ENCODE data around the gene PRSS36.
"Not testable (repeated sequence)": the region's sequence is repeated elsewhere in the genome, so short reads cannot be mapped to it uniquely, and the experiment has no call there.

PRSS36 gene

DNA sequence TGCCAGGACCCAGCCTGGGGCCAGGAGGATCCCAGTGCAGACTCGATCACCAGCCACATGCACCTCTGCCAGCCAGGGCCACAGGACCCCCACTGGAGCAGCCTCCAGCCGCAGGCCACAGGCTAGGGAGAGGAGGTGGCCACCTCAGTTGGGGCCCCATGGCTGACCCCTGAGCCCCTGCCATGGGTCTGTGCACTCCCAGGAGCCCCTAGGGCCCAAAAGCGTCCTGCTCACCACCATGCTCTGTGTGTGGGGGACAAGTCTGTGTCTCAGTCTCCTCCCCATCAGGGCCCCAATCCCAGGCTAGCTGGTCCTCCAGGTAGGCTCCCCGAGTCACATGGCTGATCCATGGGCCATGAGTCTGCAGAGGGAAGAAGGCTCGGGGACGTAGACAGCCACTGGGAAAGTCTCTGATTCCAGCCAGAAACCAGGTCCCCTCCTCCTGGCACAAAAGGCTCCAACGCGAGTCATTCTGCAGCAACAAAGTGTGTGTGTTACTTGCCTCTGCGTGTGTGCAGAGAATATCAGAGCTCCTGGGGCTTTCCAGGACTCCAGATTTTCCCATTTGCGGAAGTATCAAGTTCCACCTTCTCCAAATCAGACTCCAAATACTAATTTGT is 8.3 kb downstream of the PRSS36 start:
- no peak for DNase-seq (ENCODE audit: low read depth)

DNA sequence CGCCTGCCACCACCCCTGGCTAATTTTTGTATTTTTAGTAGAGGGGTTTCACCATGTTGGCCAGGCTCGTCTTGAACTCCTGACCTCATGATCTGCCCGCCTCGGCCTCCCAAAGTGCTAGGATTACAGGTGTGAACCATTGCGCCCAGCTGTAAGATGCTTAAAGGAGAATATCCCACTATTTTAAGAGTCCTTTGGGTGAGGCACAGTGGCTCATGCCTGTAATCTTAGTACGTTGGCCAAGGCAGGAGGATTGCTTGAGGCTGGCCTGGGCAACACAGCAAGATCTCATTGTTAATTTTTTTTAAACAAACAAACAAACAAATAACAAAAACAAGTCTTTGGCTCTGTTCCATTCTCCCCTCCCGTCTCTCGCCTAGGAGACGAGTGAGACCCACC is 8.8 kb downstream of the PRSS36 start:
- DNase-seq (ENCODE audit: low read depth), result not testable (repeated sequence)

DNA sequence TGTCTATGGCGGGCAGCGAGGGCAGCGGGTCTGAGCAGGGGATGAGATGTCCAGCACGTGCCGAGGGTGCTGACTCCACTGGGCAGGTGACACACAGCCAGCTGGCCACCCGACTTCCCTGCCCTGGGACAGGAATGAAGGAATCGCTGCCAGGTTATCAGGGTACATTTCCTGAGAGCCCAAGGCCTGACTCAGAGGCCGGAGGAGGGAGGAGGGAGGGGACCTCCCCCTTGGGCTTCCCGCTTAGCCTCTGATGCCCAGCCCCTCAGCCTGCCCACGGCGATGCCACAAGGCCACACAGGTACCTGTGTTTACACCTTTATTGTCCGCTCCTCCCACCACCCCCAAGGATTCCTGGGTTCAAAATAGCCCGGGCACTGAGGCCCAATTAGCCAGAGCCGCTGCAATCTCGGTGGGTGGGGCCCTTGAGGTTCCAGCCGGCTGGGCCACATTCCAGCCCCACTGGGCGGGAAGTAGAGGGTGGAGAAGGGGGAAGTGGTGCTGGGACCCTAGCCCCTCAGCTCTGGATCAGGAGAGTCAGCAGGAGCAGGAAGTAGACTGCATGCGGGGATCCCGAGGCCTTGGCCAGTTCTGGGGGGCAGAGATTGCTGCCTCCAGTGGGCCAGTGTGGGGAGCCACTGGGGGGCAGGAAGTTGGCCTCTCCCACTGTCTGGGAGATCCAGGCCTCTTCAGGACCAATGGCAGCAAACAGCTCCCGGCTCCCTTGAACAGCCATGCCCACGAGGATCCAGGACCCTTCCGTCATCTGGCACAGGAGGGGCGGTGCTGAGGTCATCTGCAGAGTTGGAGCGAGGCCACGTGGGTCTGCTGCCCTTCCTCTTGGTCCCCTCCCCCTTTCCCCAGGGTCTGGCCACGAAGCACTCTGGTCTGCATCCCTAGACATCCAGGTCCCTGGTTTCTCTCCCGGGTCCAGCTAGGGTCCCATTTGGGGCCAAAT is 11.0 kb downstream of the PRSS36 start:
- DNase-seq (ENCODE audit: low read depth), result no peak

DNA sequence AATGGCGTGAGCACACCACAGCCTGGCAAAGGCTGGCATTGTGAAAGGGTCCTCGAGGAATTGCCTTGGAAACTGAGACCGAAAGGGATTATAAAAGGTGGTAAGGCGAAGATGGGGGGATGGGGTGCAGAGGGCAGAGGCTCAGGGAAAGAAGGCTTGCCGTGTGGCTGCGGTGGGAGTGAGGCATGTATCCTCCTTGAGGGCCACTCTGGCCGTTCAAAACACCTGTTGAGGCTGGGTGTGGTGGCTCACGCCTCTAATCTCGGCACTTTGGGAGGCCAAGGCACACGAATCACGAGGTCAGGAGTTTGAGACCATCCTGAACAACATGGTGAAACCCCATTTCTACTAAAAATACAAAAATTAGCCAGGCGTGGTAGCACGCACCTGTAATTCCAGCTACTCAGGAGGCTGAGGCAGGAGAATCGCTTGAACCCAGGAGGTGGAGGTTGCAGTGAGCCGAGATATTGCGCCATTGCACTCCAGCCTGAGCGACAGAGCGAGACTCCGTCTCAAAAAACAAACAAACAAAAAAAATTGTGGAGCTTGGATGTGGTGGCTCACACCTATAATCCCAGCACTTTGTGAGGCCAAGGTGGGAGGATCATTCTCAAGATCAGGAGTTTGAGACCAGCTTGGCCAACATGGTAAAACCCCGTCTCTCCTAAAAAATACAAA is 12.9 kb downstream of the PRSS36 start:
- DNase-seq (ENCODE audit: low read depth), result not testable (repeated sequence)

DNA sequence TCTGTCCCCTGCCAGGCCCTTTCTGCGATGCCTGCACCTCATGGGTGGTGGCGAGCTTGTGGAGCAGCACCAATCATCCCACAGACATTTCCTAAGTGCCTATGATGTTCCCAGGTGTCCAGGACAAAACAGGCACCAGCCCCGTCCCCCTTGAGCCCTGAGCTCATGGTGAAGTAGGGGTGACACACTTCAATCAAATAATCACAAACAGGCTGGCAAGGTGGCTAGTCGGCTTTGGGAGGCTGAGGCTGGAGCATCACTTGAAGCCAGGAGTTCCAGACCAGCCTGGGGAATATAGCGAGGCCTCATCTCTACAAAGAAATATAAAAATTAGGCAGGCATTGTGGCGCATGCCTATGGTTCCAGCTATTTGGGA is 13.6 kb downstream of the PRSS36 start:
- no peak for DNase-seq (ENCODE audit: low read depth)

DNA sequence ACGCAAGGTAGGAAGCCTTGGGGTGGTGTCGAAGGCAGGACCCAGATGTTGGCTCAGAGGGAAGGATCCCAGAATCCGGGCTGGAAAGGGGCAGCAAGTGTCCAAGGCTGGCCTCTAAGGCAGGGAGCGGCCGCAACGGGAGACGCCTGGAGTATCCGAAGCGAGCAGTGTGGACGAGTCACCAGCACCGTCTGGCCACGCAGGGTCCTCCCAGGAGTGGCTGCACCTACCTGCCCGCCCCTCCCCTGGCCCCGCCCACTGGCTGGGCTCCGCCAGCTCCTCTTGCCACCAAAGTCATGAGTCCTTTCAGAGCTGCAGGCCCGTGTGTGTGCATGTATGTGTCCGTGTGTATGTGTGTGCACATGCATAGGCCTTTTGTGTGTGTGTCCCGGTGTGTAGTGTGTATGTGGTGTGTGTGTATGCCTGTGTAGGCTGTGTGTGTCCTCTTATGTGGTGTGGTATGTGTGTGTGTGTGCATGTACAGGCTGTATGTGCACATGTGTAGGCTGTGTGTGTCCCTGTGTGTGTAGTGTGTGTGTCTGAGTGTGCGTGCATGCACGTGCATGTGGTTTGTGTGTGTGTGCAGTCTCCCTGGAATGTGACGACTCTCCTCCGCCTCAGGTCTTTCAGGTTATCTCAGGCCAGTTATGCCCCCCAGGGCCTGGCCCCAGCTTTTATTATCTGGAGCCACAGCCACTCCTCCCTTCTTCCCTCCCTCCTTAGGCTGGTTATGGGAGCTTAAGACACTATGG is 14.2 kb downstream of the PRSS36 start, which contains the start of gene PRSS8:
PRSS8 (minus strand) TSS at position 193 of the 752 bp plus-strand sequence. CDS start 229 bp downstream, outside the sequence.
- DNase-seq (ENCODE audit: low read depth), result no peak

DNA sequence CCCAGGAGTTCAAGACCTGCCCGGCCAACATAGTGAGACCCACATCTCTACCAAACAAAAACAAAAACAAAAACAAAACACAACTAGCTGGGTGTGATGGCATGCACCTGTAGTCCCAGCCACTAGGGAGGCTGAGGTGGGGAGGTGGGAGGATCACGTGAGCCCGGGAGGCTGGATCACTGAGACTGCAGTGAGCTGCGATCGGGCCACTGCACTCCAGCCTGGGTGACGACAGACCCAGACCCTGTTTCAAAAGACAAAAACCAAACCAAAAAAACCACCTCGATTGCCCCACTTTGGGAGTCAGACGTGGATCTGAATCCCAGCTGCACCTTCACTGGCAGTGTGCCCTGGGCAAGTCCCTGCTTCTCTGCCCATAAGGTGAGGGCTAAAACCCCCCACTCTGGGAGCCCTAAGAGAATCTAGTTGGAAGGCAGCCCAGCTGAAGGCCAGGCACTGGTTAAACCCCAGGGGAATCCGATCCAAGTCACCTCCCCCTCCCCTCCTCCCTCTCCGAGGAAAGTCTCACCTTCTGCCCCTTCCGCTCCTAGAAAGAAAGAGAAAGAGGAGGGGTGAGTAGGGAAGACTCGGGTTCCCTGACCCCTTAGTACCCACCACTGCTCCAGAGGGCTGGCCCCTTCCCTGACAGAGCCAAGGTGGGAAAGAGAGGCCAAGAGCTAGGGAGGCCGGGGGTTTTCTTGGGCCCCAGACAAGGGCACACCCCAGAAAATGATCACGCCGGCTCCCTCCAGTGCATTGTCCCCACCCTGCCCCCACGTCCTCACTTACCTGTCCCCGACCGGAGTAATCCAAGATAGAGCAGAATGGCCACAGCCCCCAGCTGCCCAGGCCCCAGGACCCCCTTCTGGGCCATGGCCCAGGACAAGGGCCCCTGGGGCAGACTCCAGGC is 15.0 kb downstream of the PRSS36 start:
- no peak for DNase-seq (ENCODE audit: low read depth)

DNA sequence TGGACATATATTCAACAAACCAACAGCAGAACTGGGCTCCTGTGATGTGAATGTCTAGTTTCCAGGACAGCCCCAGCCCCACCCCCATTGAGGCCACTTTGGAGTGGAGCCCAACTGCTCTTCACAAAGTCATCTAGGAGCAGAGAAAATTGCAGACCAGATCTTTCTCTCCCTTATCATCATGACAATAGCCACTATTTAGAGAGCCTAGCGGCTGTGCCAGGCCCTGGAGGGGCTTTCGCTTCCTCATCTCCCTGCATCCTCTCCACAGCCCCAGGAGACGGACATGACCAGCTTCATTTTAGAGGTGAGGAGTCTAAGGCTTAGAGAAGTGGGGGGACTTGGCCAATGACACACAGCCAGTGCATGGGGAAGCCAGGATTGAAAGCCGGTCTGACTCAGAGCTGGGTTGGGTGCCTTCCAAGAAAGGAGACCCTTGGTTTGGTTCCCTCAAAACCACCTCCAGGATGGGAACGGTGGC is 15.7 kb downstream of the PRSS36 start:
- DNase-seq (ENCODE audit: low read depth), result no peak

DNA sequence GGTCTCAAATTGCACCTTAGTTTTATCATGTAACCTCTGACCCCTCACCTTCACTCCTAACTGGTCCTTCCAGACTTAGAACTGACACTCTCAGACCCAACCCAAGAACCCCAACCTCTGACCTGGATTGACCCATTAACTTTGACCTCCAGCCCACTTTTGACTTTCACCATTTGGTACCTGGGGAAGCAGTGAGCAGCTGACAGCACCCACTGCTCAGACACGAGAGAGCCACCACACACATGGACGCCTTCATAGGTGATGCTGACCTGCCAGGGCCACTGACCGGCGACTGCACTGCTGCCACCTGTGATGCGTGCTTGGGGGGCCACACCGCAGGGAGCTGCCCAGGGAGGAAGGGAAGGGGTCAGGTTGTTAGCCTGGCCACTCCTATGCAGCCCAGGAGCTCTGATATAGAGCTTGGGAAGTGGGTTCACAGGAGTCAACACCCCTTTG is 16.8 kb downstream of the PRSS36 start:
- no peak for DNase-seq (ENCODE audit: low read depth)

DNA sequence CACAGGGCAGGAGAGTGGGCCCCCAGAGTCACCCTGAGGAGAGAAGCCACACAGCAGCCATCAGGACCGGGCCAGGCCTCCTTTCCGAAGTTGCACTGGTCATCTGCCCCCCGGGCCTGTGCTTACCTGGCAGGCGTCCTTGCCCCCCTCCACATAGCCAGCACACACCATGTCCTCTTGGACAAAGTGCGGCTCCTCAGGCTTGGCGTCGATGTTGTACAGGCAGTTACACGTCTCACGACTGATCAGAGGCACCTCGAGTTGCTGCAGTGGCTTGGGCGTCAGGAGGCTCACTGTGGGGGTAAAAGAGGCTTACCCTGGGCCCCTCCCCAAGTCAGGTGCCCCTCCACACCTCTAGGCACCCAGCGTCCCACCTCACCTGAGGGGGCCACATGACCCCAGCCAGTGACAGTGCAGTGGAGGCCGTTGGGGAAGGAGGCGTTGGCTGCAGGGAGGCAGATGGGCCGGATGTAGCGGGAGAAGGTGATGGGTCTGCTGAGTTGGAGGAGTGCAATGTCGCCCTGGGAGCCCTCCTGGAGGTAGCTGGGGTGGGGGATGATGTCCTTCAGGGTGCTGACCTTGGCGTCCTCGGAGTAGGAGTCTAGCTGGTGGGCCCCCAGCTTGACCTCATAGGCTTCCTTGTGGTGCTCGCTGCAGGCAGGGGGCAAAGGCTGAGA is 17.4 kb downstream of the PRSS36 start:
- no peak for DNase-seq (ENCODE audit: low read depth)

DNA sequence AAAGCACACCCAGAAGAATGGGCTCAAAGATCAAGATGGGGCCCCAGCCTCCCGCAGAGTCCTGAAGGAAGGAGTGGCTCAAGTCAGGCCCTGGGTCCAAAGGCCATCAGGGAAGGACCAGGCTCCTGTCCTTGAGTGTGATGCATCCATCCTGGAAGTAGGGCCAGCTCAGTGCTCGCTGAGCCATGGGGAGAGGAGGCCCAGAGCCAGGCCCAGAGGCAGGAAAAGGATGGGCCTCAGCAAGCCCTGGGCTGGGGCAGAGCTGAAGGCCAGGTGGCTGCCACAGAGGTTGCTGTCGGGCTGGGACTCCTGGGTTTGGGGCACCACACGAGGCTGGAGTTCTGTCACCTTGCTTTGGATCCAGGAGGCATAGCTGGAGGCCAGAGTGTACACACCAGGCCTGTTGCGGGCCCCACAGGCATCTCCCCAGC is 18.0 kb downstream of the PRSS36 start:
- no peak for DNase-seq (ENCODE audit: low read depth)

DNA sequence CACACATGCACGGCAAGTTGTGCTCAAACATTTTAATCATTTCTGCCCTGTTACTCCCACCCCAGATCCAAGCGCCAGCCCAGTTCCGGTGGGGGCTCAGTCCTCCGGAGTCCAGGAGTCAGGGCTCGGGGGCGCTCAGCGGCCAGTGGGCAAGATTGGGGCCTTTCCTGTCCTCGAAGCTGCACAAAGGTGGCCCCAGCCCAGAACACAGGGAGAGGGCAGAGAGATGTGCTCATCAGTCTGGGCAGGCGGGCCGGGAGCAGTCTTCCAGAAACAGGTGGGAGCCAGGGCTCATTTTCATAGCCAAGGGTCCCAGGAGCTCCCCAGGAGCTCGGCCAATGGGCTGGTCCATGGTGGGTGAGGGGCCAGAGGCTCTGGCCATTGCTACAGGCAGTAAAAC is 18.4 kb downstream of the PRSS36 start:
- no peak for DNase-seq (ENCODE audit: low read depth)

DNA sequence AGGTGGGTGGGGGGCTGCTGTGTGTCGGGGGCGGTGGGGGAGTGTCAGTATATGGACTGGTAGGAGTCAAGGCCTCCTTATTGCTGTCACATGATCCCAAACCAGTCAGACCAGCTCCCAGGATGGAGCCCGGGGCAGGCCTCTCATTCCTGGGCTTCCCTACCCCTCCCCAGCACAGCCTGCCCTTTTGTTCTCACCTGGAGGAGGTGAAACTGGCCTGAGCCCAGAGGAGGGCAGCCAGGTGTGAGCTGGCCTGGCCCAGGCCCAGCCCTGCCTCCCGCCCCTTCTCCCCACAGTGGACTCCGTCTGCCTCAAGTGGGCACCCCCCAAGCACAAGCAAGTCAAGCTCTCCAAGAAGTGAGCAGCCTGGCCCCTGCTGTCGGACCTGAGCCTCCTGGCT is 19.0 kb downstream of the PRSS36 start:
- no peak for DNase-seq (ENCODE audit: low read depth)

DNA sequence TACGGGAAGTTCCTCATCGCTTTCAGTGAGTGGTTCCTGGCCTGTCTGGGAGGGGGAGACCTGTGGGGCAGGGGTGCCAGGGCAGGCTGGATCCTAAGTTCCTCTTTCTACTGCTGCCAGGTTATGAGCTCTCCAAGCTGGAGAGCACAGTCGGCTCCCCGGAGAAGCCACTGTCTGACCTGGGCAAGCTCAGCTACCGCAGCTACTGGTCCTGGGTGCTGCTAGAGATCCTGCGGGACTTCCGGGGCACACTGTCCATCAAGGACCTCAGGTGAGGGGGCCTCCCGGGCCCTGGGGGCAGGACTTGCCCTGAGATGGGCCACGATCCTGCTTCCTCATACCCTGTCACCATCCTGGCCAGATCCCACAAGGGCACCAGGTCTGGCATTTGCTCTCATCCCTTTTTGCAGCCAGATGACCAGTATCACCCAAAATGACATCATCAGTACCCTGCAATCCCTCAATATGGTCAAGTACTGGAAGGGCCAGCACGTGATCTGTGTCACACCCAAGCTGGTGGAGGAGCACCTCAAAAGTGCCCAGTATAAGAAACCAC is 19.5 kb downstream of the PRSS36 start:
- DNase-seq (ENCODE audit: low read depth), result no peak

DNA sequence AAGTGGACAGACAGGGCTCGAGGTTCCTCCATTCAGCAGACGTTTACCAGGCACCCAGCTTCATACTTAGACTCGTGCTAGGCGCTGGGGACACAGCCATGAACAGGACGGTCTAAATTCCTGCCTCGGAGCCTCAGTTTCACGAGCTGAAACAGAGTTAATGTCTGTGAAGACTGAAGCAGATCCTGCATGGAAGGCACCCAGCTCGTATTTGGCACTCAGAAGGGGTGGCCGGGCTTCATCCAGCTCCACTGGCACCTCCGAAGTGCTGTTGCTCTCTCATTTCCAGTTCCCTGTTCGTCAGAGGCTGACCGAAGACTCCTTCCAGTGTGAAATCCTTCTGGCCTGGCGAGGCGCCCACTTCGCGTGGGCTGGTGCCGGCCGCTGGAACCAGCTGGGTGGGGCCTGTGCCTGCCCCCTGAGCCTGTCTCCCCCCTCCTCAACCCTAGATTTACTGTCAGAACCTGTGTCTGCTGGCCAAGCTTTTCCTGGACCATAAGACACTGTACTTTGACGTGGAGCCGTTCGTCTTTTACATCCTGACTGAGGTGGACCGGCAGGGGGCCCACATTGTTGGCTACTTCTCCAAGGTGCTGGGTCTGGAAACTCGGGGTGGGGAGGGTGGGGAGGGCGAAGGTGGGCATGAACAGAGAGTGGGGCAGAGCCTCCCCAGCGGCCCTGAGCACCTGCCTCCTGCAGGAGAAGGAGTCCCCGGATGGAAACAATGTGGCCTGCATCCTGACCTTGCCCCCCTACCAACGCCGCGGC is 20.1 kb downstream of the PRSS36 start:
- DNase-seq (ENCODE audit: low read depth), result no peak

DNA sequence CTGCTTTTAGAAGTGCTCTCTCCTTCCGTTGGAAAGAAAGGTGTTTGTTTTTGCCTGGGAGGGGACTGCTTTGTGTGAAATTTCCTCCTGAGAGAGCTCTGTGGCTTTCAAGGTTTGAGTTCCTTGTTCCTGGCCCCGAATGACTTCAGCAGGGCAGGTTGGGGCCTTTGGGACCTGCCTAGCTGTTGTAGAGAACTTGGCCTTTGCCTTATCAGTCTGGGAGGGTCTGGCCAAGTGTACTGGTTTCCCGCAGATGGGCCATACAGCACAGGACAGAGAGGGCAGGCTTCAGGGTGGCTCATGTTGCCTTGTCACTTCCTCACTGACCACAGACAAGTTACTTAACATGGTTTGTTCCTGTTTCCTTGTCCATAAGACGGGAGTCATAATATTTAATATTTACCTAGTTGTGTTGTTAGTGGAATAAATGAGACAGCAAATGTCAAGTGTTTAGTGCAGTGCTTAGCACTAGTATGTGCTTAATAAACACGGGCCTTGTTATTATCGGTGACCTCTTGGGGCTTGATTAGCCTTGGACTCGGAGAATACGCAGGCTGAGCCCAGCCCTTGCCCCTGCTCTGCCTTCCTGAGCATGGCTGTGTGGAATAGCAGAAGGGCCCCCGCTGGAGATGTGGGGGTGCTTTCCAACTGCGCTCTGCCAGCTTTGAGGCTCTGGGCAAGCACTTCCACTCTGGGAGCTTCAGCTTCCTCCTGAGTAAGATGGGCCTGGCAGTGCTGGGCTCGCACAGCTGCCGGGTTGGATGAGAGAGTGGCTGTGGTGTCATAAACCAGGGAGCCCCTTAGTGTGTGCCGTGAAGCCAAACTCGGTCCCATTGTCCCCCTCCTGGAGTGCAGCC is 20.9 kb downstream of the PRSS36 start:
- no peak for DNase-seq (ENCODE audit: low read depth)

DNA sequence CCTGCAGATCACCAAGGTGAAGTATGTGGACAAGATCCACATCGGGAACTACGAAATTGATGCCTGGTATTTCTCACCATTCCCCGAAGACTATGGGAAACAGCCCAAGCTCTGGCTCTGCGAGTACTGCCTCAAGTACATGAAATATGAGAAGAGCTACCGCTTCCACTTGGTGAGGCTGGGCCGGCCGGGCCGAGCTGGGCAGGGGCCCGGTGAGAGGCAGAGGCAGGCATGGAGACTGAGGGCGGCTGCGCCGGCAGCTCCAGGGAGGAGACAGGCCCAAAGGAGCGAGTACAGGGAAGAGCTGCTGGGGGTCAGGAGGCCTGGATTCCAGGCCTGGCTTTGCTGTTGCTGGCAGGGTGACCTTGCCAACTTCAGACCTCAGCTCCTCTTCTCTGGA is 22.7 kb downstream of the PRSS36 start:
- no peak for DNase-seq (ENCODE audit: low read depth)

DNA sequence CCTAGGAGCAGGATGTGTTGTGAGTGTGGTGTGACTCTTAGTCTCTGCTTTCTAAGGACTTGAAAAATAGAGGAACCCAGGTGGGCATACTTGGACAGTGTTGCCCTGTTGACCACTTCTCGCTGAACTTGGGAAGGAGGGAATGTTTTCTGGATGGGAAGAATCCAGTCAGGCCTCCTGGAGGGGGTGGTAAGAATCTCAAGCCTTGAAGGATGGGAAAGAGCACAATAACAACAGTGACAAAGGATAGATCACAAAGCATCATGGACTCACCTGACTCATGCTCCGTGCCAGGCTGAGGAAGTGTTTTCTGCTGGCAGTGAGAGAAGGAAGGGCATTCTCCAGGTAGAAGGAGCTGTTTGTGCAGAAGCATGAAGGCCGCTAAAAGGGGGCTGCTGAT is 24.0 kb downstream of the PRSS36 start:
- DNase-seq (ENCODE audit: low read depth), result no peak

Data from T-helper 22 cell (primary cell).